Fibroblast of skin of abdomen (primary cell): ENCODE results near the gene CGB7.

Source experiments
- DNase-seq: peaks from one replicate; pipeline ENCODE4 v3.0.0-alpha.2; 2013

The CGB7 gene

DNA sequence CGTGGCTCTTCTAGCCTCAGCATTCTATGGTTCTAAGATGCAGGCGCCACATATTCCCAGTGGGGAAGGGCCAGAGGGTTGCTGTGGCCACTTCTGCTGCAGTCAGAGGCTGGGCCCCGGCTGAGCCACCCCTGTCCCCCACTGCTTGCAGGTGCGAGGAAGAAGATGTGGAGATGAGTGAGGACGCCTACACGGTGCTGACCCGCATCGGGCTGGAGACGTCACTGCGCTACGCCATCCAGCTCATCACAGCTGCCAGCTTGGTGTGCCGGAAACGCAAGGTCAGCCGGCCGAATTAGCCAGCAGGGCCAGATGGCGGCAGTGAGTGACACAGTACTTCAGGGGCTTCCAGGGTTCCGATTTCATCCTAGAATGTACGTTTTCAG is 42.7 kb downstream of the CGB7 start:
- DNase-seq, result no peak

DNA sequence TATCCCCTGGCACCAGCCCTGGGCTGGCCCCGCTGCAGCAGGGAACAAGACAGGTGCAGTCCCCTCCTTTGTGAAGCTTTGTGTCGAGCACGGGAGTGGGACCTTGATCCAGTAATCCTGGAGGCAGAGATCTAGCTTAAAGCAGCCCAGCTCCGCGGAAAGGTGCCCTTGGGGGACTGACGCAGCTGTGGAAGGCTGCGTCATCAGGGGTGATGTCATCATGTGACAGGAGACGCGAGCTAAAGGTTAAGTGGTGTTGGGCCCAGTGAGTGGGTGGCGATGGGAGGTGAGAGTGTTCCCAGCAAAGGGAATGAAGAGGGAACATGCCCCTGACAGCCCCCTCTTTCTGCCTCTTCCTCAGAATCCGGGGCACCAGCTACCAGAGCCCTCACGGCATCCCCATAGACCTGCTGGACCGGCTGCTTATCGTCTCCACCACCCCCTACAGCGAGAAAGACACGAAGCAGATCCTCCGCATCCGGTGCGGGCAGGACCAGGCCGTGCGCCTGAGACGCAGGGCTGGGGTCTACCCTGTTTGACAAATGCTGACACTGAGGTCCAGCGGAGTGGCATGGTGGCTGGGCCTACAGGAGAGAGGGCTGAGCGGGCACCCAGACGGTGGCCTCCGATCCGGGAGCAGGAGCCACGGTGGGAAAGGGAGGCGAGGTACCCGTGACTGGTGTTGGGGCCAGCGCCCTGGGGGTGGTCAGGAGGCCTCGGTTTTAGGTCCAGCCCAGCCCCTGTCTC is 43.3 kb downstream of the CGB7 start:
- no peak for DNase-seq

DNA sequence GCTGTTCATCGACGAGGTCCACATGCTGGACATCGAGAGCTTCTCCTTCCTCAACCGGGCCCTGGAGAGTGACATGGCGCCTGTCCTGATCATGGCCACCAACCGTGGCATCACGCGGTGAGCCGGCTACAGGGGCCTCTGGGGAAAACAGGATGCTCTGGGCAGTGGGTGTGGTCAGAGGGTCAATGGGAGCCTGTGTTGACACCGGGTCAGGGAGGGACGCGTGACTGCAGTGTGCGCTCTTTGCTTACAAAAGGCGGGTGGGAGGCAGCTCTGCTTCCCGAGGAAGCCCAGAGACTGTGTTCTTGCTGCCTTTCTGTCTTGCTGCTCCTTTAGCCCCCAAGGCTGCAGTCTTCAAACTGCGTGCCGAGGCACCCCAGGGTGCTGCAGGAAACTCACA is 46.4 kb downstream of the CGB7 start:
- no peak for DNase-seq

DNA sequence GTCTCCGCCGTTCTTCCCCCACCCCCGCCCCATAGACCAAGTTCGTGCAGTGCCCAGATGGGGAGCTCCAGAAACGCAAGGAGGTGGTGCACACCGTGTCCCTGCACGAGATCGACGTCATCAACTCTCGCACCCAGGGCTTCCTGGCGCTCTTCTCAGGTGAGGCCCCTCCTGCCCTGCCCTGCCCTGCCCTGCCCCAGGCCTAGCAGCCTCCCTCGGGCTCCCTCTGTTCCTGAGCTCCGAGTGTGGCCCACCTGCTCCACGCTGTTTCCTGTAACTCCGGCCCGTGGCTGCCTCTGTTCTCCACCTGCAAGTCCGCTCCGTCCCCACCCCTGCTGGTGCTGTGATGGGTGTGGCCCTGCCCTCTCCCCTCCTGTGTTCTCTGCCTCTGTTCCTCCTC is 47.1 kb downstream of the CGB7 start:
- no peak for DNase-seq

DNA sequence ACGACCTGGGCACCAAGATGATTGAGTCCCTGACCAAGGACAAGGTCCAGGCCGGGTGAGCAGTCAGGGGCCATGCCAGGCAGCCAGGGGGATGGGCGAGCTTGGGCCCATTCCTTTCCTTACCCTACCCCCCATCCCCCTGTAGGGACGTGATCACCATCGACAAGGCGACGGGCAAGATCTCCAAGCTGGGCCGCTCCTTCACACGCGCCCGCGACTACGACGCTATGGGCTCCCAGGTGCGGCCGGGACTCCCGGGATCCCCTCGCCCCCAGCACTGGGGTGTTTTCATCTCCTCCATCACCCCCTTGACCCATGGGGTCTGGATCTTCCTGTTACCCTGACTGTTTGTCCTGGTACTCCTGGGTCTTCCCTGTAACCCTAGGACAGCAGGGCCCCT is 47.7 kb downstream of the CGB7 start:
- no peak for DNase-seq

DNA sequence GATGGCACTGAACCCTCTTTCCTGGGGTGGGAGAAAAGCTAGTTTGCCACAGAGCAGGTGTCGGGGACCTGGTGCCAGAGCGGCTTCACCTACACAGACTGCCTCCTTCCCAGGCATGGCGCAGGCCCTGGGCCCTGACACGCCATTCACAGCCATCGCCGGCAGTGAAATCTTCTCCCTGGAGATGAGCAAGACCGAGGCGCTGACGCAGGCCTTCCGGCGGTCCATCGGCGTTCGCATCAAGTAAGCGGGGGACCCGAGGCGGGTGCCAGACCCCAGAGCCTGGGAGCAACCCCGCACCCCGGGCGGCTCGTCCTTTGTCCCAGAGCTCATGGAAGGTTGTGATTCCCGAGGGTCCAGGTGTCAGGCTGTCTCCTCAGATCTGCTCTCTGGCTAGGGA is 50.6 kb downstream of the CGB7 start:
- no peak for DNase-seq

DNA sequence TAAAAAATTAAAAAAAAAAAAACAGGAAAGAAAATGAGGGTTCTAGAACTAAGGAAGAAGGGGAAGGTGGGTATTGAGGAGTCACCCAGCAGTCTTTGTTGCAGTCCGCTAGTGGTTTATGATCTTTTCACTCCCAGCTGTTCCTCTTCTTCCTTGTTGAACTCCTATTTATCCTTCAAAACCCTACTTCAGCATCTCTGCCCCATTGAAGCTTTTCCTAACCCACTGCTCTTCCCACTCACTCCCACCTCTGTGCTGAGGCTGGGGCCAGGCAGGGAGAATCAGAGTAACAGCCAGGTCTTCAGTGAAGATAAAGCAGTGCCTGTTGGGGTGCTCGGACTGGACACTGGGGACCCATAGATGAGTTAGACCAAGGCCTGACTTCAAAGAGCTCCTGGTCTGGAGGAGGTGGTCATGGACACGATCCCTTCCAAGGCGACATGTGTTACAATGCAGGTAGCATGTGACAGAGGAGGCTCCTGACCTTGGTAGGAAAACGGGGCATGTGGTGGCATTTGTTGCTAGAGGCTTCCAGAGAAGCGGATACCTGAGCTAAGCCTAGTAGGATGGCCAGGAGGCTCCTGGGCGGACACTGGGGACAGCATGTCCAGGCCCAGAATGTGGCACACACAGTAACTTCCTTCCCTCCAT is 52.5 kb downstream of the CGB7 start:
- DNase-seq, result no peak
